Osteocyte (in vitro differentiated cells): ENCODE measurements around the gene ENOPH1. TPM values are rescaled to one million over a fixed set of nuclear protein-coding genes. Genes with fewer than 3 reads are reported as not detected.

ENCODE experiments used
- DNase-seq: peaks from one replicate; pipeline ENCODE4 v3.0.0; 2021; ENCODE audit warnings: mixed read lengths; ENCODE audit not compliant: unreplicated experiment; ENCODE audit errors: extremely low spot score
- H3K27ac Mint-ChIP-seq: one replicate; pipeline ENCODE4 v1.8.0; 2021; ENCODE audit warnings: mild to moderate bottlenecking, mixed read lengths; ENCODE audit not compliant: unreplicated experiment
- H3K27me3 Mint-ChIP-seq: one replicate; pipeline ENCODE4 v1.8.0; 2021; ENCODE audit warnings: mixed read lengths; ENCODE audit not compliant: unreplicated experiment
- H3K36me3 Mint-ChIP-seq: one replicate; pipeline ENCODE4 v1.8.0; 2021; ENCODE audit warnings: mixed read lengths; ENCODE audit not compliant: unreplicated experiment
- H3K4me1 Mint-ChIP-seq: one replicate; pipeline ENCODE4 v1.8.0; 2021; ENCODE audit warnings: mixed read lengths; ENCODE audit not compliant: unreplicated experiment
- H3K4me3 Mint-ChIP-seq: one replicate; pipeline ENCODE4 v1.8.0; 2021; ENCODE audit warnings: mild to moderate bottlenecking, moderate library complexity, mixed read lengths; ENCODE audit not compliant: unreplicated experiment
- H3K9me3 Mint-ChIP-seq: one replicate; pipeline ENCODE4 v1.8.0; 2021; ENCODE audit warnings: mixed read lengths; ENCODE audit not compliant: unreplicated experiment
- total RNA-seq: library from RNA; stranded (reverse); gene quantifications from 2 replicates; pipeline ENCODE4 v1.2.1, GENCODE V29; 2021
- TF ChIP-seq, protein P1 (sequence below): fragments of 200-600 bp; sonication (generic); IDR thresholded peaks from 2 replicates; pipeline ENCODE4 v1.5.0; 2021; ENCODE audit warnings: antibody characterized with exemption, mild to moderate bottlenecking, moderate library complexity

The ENOPH1 gene
- total RNA-seq, 1 donor from 2014 or later = 36.5 TPM

DNA sequence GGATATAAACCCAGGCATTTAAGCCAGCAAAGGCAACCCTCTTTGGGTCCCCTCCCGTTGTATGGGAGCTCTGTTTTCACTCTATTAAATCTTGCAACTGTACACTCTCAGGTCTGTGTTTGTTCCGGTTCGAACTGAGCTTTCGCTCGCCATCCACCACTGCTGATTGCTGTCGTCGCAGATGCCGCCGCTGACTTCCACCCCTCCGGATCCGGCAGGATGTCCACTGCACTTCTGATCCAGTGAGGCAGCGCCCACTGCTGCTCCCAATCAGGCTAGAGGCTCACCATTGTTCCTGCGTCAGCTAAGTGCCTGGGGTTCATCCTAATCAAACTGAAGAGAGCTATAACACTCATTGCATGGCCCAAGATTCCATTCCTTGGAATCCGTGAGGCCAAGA lies 49.2 kb downstream of the ENOPH1 start:
- Mint-ChIP-seq H3K4me3 (no peak overlapping the region), H3K4me1 (no peaks in the 10 kb centered on the region), H3K27ac (no peak overlapping the region), H3K9me3 (peaks cover 4% of the 10 kb centered on the region), H3K36me3 (no peaks in the 10 kb centered on the region), H3K27me3 (no peaks in the 10 kb centered on the region)
- TF ChIP-seq, protein P1, sequence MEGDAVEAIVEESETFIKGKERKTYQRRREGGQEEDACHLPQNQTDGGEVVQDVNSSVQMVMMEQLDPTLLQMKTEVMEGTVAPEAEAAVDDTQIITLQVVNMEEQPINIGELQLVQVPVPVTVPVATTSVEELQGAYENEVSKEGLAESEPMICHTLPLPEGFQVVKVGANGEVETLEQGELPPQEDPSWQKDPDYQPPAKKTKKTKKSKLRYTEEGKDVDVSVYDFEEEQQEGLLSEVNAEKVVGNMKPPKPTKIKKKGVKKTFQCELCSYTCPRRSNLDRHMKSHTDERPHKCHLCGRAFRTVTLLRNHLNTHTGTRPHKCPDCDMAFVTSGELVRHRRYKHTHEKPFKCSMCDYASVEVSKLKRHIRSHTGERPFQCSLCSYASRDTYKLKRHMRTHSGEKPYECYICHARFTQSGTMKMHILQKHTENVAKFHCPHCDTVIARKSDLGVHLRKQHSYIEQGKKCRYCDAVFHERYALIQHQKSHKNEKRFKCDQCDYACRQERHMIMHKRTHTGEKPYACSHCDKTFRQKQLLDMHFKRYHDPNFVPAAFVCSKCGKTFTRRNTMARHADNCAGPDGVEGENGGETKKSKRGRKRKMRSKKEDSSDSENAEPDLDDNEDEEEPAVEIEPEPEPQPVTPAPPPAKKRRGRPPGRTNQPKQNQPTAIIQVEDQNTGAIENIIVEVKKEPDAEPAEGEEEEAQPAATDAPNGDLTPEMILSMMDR = no peak
- DNase-seq = no peak

DNA sequence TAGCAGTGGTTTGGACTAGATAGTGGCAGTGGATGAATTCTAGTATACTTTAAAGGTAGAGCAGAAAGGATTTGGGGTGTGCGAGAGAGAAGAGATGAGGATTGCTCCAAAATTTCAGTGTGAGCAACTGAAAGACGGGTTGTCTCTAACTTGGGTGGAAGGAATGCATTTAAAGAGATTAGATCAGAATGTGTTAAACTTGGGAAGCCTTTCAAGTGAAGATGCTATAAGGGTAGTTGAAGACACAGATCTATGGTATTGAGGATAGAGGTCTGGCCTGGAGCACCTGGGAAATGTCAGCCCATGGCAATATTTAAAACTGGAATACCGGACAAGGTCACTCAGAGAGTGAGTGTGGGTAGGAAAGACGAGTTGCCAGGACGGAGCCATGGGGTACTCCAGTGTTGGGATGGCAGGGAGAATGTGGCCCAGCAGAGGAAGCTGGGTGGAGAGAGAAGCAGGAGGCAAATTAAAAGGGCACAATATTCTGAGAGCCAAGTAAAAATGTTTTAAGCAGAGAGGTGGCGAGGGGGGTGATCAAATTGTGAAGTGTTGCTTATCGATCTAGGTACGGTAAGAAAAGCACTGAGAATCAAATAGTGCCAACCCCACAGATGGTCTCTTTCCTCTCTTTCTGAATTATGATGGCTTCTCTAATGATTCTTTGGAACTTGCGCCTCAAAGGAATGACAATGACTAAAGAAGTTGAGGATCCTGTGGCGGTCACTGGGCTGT lies 50.5 kb downstream of the ENOPH1 start:
- H3K4me1 Mint-ChIP-seq = no peaks in the 10 kb centered on the region
- no peaks in the 10 kb centered on the region for H3K27me3 Mint-ChIP-seq
- no peaks in the 10 kb centered on the region for H3K36me3 Mint-ChIP-seq
- no peak overlapping the region for H3K27ac Mint-ChIP-seq
- H3K4me3 Mint-ChIP-seq = no peak overlapping the region
- TF ChIP-seq, protein P1 = no peak
- no peak for DNase-seq
- peaks cover 4% of the 10 kb centered on the region for H3K9me3 Mint-ChIP-seq

DNA sequence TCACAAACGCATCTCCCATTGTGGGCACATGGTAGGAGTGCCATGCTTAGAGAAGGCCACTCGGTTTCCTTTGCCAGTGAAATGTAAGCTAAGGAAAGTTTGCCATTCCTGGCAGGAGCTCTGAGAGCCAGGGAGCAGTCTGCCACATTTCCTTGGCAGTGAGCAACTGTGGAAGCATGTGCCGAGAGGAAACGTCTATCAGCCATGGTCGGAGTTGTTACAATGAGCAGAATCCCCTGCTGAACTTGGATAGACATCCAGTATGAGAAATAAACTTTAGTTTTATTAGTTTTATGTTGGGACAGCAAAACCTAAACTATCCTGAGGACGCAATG lies 51.1 kb downstream of the ENOPH1 start:
- TF ChIP-seq, protein P1 = no peak
- Mint-ChIP-seq H3K4me3 (no peak overlapping the region), H3K36me3 (no peaks in the 10 kb centered on the region), H3K27ac (no peak overlapping the region), H3K4me1 (no peaks in the 10 kb centered on the region), H3K27me3 (no peaks in the 10 kb centered on the region), H3K9me3 (peaks cover 4% of the 10 kb centered on the region)
- no peak for DNase-seq

DNA sequence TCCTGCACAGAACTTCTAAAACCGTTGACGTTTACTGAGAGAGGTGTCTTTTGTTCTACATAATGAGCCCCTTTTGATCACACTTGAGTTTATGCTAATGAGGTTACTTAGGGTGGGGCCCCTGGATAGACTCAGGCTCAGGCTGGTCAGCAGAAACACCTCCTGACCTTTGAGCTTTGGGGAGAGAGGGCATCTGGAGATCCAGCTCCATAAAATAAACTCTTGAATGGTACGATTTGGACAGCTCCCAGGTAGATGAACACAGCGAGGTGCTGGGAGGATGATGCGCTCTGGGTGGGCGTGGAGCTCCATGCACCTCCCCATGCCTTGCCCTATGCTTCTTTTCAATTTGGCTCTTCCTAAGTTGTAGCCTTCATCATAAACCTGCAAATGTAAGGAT lies 52.0 kb downstream of the ENOPH1 start:
- Mint-ChIP-seq H3K27ac (no peak overlapping the region), H3K4me3 (no peak overlapping the region), H3K27me3 (no peaks in the 10 kb centered on the region), H3K36me3 (no peaks in the 10 kb centered on the region), H3K9me3 (peaks cover 4% of the 10 kb centered on the region), H3K4me1 (no peaks in the 10 kb centered on the region)
- DNase-seq = no peak
- TF ChIP-seq, protein P1 = no peak

DNA sequence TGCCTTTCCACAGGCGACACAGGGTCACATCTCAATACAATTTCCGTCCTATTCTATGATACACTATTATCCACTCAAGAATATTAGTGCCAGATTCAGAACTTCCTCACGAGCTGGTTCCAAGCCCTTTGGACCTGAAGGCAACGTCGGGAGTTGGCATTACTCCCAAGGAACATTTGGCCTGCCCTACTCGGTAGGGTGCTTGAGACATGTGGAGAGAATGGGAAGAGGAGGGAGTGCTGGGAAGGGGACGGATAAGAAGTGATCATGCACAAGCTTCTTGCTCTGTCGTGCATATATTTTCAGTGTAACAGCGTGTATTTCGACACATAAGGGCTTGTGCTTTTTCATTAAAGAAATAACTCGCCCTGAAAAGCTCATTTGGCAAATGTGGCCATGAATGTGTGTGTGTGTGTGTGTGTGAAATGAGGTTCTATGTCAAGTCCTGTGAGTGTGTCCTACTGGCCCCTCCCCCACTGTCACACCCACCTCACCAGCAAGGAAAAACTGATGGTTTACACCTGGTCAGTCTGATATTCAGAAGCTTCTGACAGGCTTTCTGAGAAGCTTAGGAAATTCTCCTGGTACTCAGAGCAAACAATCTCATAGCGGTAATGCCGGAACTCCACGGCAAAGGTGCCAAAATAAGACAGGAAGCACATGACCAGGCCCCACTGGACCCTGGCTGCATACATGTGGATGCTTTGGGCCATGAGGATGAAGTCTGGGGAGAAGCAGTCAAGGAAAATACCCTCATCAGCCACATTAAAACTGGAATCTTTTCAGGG lies 54.8 kb downstream of the ENOPH1 start:
- TF ChIP-seq, protein P1 = no peak
- H3K27ac Mint-ChIP-seq = no peak overlapping the region
- H3K27me3 Mint-ChIP-seq = no peaks in the 10 kb centered on the region
- no peaks in the 10 kb centered on the region for H3K36me3 Mint-ChIP-seq
- H3K4me1 Mint-ChIP-seq = no peaks in the 10 kb centered on the region
- no peak for DNase-seq
- H3K4me3 Mint-ChIP-seq = no peak overlapping the region
- no peaks in the 10 kb centered on the region for H3K9me3 Mint-ChIP-seq
